Glomerular endothelial cell (primary cell): ENCODE measurements around the gene ETFA. TPM values are rescaled to one million over a fixed set of nuclear protein-coding genes. Genes with fewer than 3 reads are reported as not detected.
"Not testable (repeated sequence)": the region's sequence is repeated elsewhere in the genome, so short reads cannot be mapped to it uniquely, and the experiment has no call there.

Experiments
- DNase-seq: peaks from one replicate; pipeline ENCODE4 v3.0.0-alpha.2; 2011; ENCODE audit warnings: low read depth, low spot score; ENCODE audit errors: extremely low read depth
- total RNA-seq: library from RNA; depleted of rRNA; stranded (reverse); fragments of >200 nt; gene quantifications from 2 replicates; pipeline ENCODE4 v1.2.3, GENCODE V29; 2015

The ETFA gene
- total RNA-seq, 1 donor from 2014 or later: 64.1 TPM

GRCh38 chr15:76327191-76328105, 16.2 kb upstream of the ETFA start:
- no peak for DNase-seq

GRCh38 chr15:76325704-76326103, 14.4 kb upstream of the ETFA start:
- no peak for DNase-seq

DNA sequence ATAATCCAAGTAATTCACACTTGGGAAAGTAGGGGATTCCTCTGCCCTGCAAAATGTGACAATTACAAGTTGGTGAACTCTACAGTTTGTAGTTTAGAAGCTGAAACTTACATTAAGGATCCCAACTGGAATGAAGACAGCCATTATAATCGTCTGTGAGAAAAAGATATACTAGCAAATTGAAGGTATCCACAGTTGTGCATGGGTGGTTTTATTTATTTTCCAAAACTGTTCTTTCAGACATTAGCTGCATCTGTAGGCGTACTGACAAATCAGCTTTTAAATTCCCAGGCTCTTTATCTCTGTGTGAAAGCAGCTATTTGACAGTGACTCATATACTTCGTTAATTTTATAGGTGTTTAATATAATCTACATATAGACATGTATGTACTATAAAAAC, 12.8 kb upstream of the ETFA start:
- DNase-seq: no peak

- no peak for DNase-seq
These were observed 10.3 kb upstream of the ETFA start for GRCh38 chr15:76321602-76322001.

DNA sequence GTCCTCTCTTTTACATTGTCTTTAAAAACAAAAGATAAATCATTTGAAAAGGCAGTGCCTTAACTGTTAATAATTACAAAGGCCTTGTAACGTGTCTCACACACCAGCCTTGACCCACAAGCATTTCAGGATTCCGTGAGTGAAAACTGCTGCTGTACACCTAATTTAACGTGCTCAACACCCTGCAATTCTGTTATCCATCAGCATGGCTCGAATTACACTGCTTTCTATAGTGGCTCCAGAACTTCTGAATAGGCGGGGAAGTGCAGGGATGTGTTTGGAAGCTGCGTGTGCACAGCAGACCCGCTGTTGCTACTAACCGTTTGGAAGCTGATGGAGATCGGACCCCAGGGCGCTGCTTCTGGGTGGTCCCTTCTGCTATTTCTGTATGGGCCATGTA, 9.9 kb upstream of the ETFA start:
- DNase-seq: no peak

DNA sequence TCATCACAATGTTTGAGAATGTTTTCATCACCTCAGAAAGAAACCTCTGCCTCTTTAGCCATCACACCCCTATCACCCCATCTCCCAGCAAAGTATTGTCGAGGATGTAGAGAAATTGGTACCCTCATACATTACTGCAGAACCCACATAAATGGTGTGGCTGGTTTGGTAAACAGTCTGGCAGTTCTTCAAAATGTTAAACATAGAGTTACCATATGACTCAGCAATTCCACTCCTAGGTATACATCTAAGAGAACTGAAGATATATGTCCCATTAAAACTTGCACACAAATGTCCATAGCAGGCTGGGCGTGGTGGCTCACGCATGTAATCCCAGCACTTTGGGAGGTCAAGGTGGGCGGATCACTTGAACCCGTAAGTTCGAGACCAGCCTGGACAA, 8.7 kb upstream of the ETFA start:
- no peak for DNase-seq

DNA sequence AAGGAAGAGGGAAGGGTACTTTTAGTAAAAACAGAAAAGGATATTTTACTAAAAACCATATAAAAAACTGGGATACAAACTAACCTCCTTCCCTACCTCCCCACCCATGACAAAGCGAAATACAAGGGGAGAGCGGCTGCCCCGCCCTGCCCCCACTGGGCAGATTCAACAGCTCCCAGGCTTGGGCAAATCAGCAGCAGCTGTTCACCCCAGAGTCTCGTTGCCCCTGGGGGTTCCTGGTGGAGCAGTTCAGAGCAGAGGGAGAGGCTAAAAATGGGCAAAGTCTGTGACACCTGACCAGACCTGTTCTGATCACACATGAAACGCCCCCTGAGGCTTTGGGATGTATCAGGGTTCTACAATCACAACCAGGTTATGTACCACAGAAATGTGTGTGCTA, 2.5 kb upstream of the ETFA start:
- no peak for DNase-seq

DNA sequence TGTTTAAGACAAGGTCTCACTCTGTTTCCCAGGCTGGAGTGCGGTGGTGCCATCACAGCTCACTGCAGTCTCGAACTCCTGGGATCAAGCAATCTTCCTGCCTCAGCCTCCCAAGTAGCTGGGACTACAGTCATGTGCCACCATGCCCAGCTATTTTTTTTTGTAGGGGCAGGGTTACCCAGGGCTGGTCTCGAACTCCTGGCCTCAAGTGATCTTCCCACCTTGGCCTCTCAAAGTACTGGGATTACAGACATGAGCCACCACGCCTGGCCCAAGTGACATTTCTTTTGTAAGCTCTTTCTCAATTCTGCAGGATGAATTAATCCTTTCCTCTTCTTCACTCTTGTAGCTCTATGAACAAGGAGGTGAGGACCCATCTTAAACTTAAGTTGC, 1.9 kb upstream of the ETFA start:
- DNase-seq: not testable (repeated sequence)

GRCh38 chr15:76312540-76313174, 1.4 kb upstream of the ETFA start:
- no peak for DNase-seq

GRCh38 chr15:76310475-76311099, 682 bp downstream of the ETFA start:
- DNase-seq: no peak

DNA sequence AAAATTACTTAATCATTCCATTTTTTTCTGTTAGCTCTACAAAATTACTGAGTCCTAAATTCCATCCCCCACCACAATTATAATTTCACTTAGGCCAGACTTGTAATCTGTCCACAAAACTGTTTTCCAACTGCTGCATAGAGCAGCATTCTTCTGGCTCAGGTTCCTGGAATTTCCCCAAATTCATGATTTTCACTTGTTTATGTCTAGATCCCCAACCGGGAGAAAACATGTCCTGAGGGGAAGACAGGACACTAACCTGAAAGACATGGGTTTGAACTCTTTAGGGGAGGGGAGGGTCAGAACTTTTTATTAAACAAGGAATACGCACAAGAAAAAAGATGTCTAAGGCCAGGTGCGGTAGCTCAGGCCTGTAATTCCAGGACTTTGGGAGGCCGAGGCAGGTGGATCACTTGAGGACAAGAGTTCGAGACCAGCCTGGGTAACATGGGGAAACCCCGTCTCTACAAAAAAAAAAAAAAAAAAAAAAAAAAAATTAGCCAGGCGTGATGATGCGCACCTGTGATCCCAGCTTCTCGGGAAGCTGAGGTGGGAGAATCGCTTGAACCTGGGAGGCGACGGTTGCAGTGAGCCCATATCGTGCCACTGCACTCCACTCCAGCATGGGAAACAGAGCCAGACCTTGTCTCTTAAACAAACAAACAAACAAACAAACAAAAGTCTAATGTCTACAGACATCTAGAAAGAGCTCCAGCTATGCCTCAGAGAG, 1.5 kb downstream of the ETFA start:
- no peak for DNase-seq

- no peak for DNase-seq
These were observed 7.4 kb downstream of the ETFA start for GRCh38 chr15:76303909-76304308.

DNA sequence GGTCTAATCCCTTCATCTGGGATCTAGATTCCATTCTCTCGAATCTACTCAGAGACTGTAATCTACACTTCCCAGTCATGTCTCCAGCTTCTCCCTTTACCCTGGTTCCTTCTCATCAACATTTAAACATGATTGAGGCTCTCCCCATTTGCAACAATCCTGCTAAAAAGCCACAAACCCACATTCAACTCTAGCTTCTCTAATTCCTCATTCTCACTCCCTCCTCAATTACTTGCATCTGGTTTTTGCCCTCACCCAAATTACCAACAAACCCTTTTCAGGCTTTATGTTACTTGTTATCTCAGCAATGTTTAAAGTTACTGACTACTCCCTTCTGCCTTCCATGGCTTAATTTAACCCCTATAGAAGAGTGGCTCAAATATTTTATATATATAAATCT, 11.5 kb downstream of the ETFA start:
- no peak for DNase-seq

DNA sequence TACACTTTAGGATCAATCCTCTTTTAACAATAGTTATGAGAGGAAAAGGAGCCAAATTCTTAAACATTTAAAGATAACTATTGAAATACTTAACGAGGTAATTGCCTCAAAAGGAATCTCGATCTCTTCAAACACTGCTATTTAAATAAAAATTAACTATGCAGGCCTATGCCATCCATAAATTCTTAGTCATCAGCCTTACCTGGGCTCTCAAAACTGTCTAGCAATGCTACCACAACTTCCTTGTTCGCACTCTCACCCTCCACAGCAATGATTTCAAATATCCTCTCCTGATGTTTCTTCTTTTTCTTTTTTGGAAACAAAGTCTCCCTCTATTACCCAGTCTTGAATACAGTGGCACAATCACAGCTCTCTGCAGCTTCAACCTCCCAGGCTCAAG, 12.3 kb downstream of the ETFA start:
- no peak for DNase-seq

GRCh38 chr15:76297951-76298350, 13.3 kb downstream of the ETFA start:
- not testable (repeated sequence) for DNase-seq

GRCh38 chr15:76296849-76297248, 14.4 kb downstream of the ETFA start:
- no peak for DNase-seq

- not testable (repeated sequence) for DNase-seq
These were observed 16.8 kb downstream of the ETFA start for GRCh38 chr15:76294463-76294862.

DNA sequence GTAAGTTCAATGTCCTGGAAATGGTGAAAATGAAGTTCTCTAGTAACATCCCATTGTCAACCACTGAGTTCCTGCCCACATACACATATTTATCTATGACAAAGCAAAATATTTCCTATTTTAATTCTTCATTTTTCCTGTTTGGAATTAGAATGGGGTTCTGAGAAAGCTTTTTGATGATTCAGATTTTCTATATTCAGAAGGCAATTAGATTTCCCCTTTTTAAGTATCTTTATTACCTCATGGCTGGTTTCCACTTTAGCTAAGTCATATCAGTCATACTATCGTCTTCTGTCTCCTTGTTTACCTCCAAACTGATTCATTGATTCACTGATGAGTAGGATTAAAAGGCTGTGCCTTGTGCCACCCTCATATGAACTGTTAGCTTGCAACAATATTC, 17.9 kb downstream of the ETFA start:
- DNase-seq: no peak

GRCh38 chr15:76289582-76289981, 21.7 kb downstream of the ETFA start:
- DNase-seq: no peak

GRCh38 chr15:76286271-76286879, 24.9 kb downstream of the ETFA start:
- no peak for DNase-seq
